HT-29 (cell line): ENCODE data around the gene KIR2DL3. TPM values are rescaled to one million over a fixed set of nuclear protein-coding genes. Genes with fewer than 3 reads are reported as not detected.
"Not testable (repeated sequence)": the region's sequence is repeated elsewhere in the genome, so short reads cannot be mapped to it uniquely, and the experiment has no call there.

ENCODE experiments used
- DNase-seq: peaks from one replicate; pipeline ENCODE4 v3.0.0-alpha.2; 2015; ENCODE audit warnings: low spot score
- total RNA-seq: library from RNA; depleted of rRNA; stranded (reverse); fragments of >200 nt; shearing (Covaris generic); gene quantifications from 2 replicates; pipeline ENCODE4 v1.2.3, GENCODE V29; 2014; rRNA removed

KIR2DL3 gene
- total RNA-seq = not detected in 2 replicates

GRCh38 chr19:54738306-54738705, at the start of gene KIR2DL3:
TSS of gene KIR2DL3 (plus strand) at chr19:54738513. CDS start at chr19:54738546, 33 bp downstream.
- not testable (repeated sequence) for DNase-seq

GRCh38 chr19:54691582-54692297, 46.6 kb upstream of the KIR2DL3 start:
- DNase-seq = no peak

GRCh38 chr19:54692298-54692615, 46.1 kb upstream of the KIR2DL3 start:
- DNase-seq = no peak

GRCh38 chr19:54694648-54695047, 43.7 kb upstream of the KIR2DL3 start:
- no peak for DNase-seq

- DNase-seq = no peak
Observed at GRCh38 chr19:54696117-54696548, 42.2 kb upstream of the KIR2DL3 start.

- no peak for DNase-seq
Observed at GRCh38 chr19:54696766-54697165, 41.5 kb upstream of the KIR2DL3 start.

- not testable (repeated sequence) for DNase-seq
Observed at GRCh38 chr19:54697716-54698115, 40.6 kb upstream of the KIR2DL3 start.

GRCh38 chr19:54704928-54705327, 33.4 kb upstream of the KIR2DL3 start:
- DNase-seq = no peak

GRCh38 chr19:54707962-54708361, 30.4 kb upstream of the KIR2DL3 start:
- DNase-seq = no peak

GRCh38 chr19:54708781-54709180, 29.5 kb upstream of the KIR2DL3 start:
- DNase-seq = no peak

- no peak for DNase-seq
Observed at GRCh38 chr19:54709212-54709948, 28.9 kb upstream of the KIR2DL3 start.

GRCh38 chr19:54709956-54710355, 28.4 kb upstream of the KIR2DL3 start:
- DNase-seq = not testable (repeated sequence)

- no peak for DNase-seq
Observed at GRCh38 chr19:54724142-54724541, 14.2 kb upstream of the KIR2DL3 start, which contains the start of gene KIR3DL3. TSS of gene KIR3DL3 (plus strand) at chr19:54724442. CDS start at chr19:54724497, 55 bp downstream.

- DNase-seq = no peak
Observed at GRCh38 chr19:54724644-54725043, 13.7 kb upstream of the KIR2DL3 start.

GRCh38 chr19:54725321-54725720, 13.0 kb upstream of the KIR2DL3 start:
- no peak for DNase-seq

GRCh38 chr19:54727562-54727961, 10.8 kb upstream of the KIR2DL3 start:
- DNase-seq = no peak

GRCh38 chr19:54728167-54728566, 10.1 kb upstream of the KIR2DL3 start:
- DNase-seq = no peak

GRCh38 chr19:54729416-54730188, 8.7 kb upstream of the KIR2DL3 start:
- no peak for DNase-seq

- no peak for DNase-seq
Observed at GRCh38 chr19:54731191-54731590, 7.1 kb upstream of the KIR2DL3 start.

GRCh38 chr19:54738715-54739114, 402 bp downstream of the KIR2DL3 start:
- DNase-seq = no peak

GRCh38 chr19:54739587-54740497, 1.5 kb downstream of the KIR2DL3 start:
- DNase-seq = no peak
